Mesothelial cell of epicardium (in vitro differentiated cells): Measurements from ENCODE around the gene CIZ1. TPM values are rescaled to one million over a fixed set of nuclear protein-coding genes. Genes with fewer than 3 reads are reported as not detected.

Experiments
- DNase-seq, 2 experiments: peaks; one replicate each; pipeline ENCODE4 v3.0.0; 2021; ENCODE audit warnings: low spot score in 2 of 2; ENCODE audit not compliant: unreplicated experiment in 2 of 2
- H3K27ac Mint-ChIP-seq: 2 replicates; pipeline ENCODE4 v1.8.0; 2021; ENCODE audit warnings: mixed read lengths
- H3K27me3 Mint-ChIP-seq: 2 replicates; pipeline ENCODE4 v1.8.0; 2021; ENCODE audit warnings: low read depth, mixed read lengths
- H3K36me3 Mint-ChIP-seq: 2 replicates; pipeline ENCODE4 v1.8.0; 2021; ENCODE audit warnings: mixed read lengths
- H3K4me1 Mint-ChIP-seq: 2 replicates; pipeline ENCODE4 v1.8.0; 2021; ENCODE audit warnings: mixed read lengths
- H3K4me3 Mint-ChIP-seq: 2 replicates; pipeline ENCODE4 v1.8.0; 2021; ENCODE audit warnings: mild to moderate bottlenecking, moderate library complexity, mixed read lengths
- H3K9me3 Mint-ChIP-seq: 2 replicates; pipeline ENCODE4 v1.8.0; 2021; ENCODE audit warnings: mixed read lengths
- CTCF ChIP-seq: fragments of 200-600 bp; sonication (generic); IDR thresholded peaks from one replicate; pipeline ENCODE4 v1.5.0; 2021; ENCODE audit warnings: antibody characterized with exemption; ENCODE audit not compliant: unreplicated experiment
- total RNA-seq: library from RNA; stranded (reverse); gene quantifications from 3 replicates; pipeline ENCODE4 v1.2.1, GENCODE V29; 2021

CIZ1 gene
- total RNA-seq, 1 donor from 2014 or later: 152 TPM

GRCh38 chr9:128214571-128215490 lies 23.5 kb upstream of the CIZ1 start:
- peaks cover 2% of the 10 kb centered on the region for H3K36me3 Mint-ChIP-seq
- TF ChIP-seq CTCF: no peak
- H3K4me3 Mint-ChIP-seq: no peak overlapping the region
- H3K27me3 Mint-ChIP-seq: no peaks in the 10 kb centered on the region
- H3K4me1 Mint-ChIP-seq: peaks cover 26% of the 10 kb centered on the region
- peak overlapping the region; percentile 25 for H3K27ac Mint-ChIP-seq
- DNase-seq: no peak
- no peaks in the 10 kb centered on the region for H3K9me3 Mint-ChIP-seq

GRCh38 chr9:128213746-128214497 lies 22.6 kb upstream of the CIZ1 start:
- TF ChIP-seq CTCF: no peak
- Mint-ChIP-seq H3K4me3 (no peak overlapping the region), H3K4me1 (peaks cover 26% of the 10 kb centered on the region), H3K27ac (no peak overlapping the region), H3K27me3 (no peaks in the 10 kb centered on the region), H3K36me3 (peaks cover 2% of the 10 kb centered on the region), H3K9me3 (no peaks in the 10 kb centered on the region)
- no peak for DNase-seq

- no peak for DNase-seq
- Mint-ChIP-seq H3K4me3 (no peak overlapping the region), H3K36me3 (no peaks in the 10 kb centered on the region), H3K4me1 (peaks cover 18% of the 10 kb centered on the region), H3K9me3 (no peaks in the 10 kb centered on the region), H3K27ac (no peak overlapping the region), H3K27me3 (no peaks in the 10 kb centered on the region)
- TF ChIP-seq CTCF: no peak
These were observed 20.6 kb upstream of the CIZ1 start for GRCh38 chr9:128211981-128212281.

GRCh38 chr9:128211186-128211980 lies 20.0 kb upstream of the CIZ1 start:
- no peak for TF ChIP-seq CTCF
- DNase-seq: no peak
- Mint-ChIP-seq H3K9me3 (no peaks in the 10 kb centered on the region), H3K27me3 (no peaks in the 10 kb centered on the region), H3K4me1 (peaks cover 16% of the 10 kb centered on the region), H3K36me3 (no peaks in the 10 kb centered on the region), H3K27ac (peak overlapping the region; percentile 1), H3K4me3 (no peak overlapping the region)

- no peak overlapping the region for H3K27ac Mint-ChIP-seq
- no peaks in the 10 kb centered on the region for H3K9me3 Mint-ChIP-seq
- TF ChIP-seq CTCF: no peak
- peaks cover 6% of the 10 kb centered on the region for H3K27me3 Mint-ChIP-seq
- H3K4me1 Mint-ChIP-seq: peaks cover 20% of the 10 kb centered on the region
- H3K4me3 Mint-ChIP-seq: no peak overlapping the region
- no peaks in the 10 kb centered on the region for H3K36me3 Mint-ChIP-seq
- no peak for DNase-seq
These were observed 17.7 kb upstream of the CIZ1 start for GRCh38 chr9:128208946-128209669.
